ENCODE measurements around the gene BRD3.

Gene BRD3

GRCh38 chr9:134036130-134036529 is 31.7 kb downstream of the BRD3 start:
- H3K36me3 ChIP-seq (ENCODE audit: insufficient read depth, low read length), result peaks cover 86% of the 10 kb centered on the region; the same call in 1 of the 2 replicates
- no peak overlapping the region for H3K4me3 ChIP-seq (ENCODE audit: low read length, poor library complexity, severe bottlenecking)
- no peaks in the 10 kb centered on the region for H3K9me3 ChIP-seq (ENCODE audit: insufficient read depth, low read depth, low read length)
- H3K4me1 ChIP-seq (ENCODE audit: insufficient read depth, low read length, poor library complexity, severe bottlenecking), result no peaks in the 10 kb centered on the region
- no peaks in the 10 kb centered on the region for H3K9me2 ChIP-seq (replicated peaks; ENCODE audit: low read depth, low read length)
- no peaks in the 10 kb centered on the region for H3K27me3 ChIP-seq (ENCODE audit: insufficient read depth, low read length, poor library complexity, severe bottlenecking)
- no peaks in the 10 kb centered on the region for H3F3A ChIP-seq (ENCODE audit: low read depth)
- H4K20me1 ChIP-seq (ENCODE audit: insufficient read depth, low read length, poor library complexity, severe bottlenecking), result no peaks in the 10 kb centered on the region
- TF ChIP-seq EZH2phosphoT487 (IDR thresholded peaks at IDR 0.05; ENCODE audit: borderline replicate concordance), result no peak
- TF ChIP-seq, protein P1, sequence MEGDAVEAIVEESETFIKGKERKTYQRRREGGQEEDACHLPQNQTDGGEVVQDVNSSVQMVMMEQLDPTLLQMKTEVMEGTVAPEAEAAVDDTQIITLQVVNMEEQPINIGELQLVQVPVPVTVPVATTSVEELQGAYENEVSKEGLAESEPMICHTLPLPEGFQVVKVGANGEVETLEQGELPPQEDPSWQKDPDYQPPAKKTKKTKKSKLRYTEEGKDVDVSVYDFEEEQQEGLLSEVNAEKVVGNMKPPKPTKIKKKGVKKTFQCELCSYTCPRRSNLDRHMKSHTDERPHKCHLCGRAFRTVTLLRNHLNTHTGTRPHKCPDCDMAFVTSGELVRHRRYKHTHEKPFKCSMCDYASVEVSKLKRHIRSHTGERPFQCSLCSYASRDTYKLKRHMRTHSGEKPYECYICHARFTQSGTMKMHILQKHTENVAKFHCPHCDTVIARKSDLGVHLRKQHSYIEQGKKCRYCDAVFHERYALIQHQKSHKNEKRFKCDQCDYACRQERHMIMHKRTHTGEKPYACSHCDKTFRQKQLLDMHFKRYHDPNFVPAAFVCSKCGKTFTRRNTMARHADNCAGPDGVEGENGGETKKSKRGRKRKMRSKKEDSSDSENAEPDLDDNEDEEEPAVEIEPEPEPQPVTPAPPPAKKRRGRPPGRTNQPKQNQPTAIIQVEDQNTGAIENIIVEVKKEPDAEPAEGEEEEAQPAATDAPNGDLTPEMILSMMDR (conservative IDR thresholded peaks at IDR 0.05; ENCODE audit: low read length), result no peak
- no peak overlapping the region for H2AFZ ChIP-seq (ENCODE audit: low read length)
- H3K9ac ChIP-seq (ENCODE audit: low read depth, low read length, poor library complexity, severe bottlenecking), result no peak overlapping the region
- H3K4me2 ChIP-seq (ENCODE audit: low read depth, low read length, poor library complexity, severe bottlenecking), result no peak overlapping the region
- no peaks in the 10 kb centered on the region for H3K79me2 ChIP-seq (ENCODE audit: insufficient read depth, low read length)

DNA sequence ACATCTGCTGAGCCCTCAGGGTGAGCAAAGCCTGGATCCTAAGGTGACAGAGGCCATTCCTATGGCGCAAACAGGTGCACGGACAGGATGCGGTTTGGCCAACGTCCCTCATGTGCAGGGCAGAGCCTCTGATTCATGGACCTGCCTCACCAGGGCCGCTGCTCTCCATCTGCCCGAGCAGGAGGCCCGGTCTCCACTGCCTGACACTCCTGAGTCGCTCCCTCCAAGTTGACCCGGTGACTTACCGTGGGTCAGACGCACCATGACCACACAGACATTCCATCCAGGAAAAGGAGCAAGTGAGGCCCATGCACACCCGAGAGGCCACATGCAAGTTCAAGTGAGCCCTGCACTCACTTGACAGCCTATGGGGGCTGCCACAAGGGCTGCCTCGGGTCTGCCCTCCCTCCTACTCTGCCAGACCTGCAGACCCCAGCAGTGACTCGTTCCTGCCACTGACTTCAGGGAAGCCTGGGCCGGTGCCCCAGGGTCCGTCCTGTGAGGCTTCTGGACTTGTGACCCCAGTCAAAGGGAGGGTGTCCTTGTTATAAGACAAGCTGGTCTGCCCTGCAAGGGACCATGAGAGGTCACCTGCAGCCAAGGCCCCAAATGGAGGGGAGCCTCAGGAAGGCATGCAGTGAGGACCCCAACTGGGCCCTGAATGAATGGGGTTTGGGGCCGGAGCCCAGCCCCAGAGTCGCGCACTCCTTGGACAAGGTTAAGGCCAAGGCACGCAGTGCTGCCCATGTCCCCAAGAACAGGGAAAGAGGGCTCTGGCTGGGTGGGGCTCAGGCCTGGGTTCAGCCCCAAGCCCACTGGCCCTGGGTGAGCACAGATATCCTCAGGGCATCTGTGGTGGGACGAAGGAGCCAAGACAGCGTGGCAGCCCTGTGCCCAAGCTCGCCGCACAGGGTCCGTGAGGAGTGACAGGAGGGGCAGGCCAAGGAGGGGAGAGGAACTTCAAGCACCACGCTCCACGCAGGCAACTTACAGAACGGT is 32.5 kb downstream of the BRD3 start:
- Histone ChIP-seq H3K9ac (ENCODE audit: low read depth, low read length, poor library complexity, severe bottlenecking) (no peak overlapping the region), H2AFZ (ENCODE audit: low read length) (no peak overlapping the region), H3K9me3 (ENCODE audit: insufficient read depth, low read depth, low read length) (no peaks in the 10 kb centered on the region), H3K27me3 (ENCODE audit: insufficient read depth, low read length, poor library complexity, severe bottlenecking) (no peaks in the 10 kb centered on the region), H3K4me3 (ENCODE audit: low read length, poor library complexity, severe bottlenecking) (no peak overlapping the region), H3F3A (ENCODE audit: low read depth) (no peaks in the 10 kb centered on the region), H4K20me1 (ENCODE audit: insufficient read depth, low read length, poor library complexity, severe bottlenecking) (no peaks in the 10 kb centered on the region), H3K4me1 (ENCODE audit: insufficient read depth, low read length, poor library complexity, severe bottlenecking) (no peaks in the 10 kb centered on the region), H3K9me2 (replicated peaks; ENCODE audit: low read depth, low read length) (no peaks in the 10 kb centered on the region), H3K79me2 (ENCODE audit: insufficient read depth, low read length) (no peaks in the 10 kb centered on the region), H3K4me2 (ENCODE audit: low read depth, low read length, poor library complexity, severe bottlenecking) (no peak overlapping the region), H3K36me3 (ENCODE audit: insufficient read depth, low read length) (peaks cover 81% of the 10 kb centered on the region; the same call in 1 of the 2 replicates)
- TF ChIP-seq, protein P1 (conservative IDR thresholded peaks at IDR 0.05; ENCODE audit: low read length), result no peak
- no peak for TF ChIP-seq EZH2phosphoT487 (IDR thresholded peaks at IDR 0.05; ENCODE audit: borderline replicate concordance)

- H3K9me2 ChIP-seq (replicated peaks; ENCODE audit: low read depth, low read length), result no peaks in the 10 kb centered on the region
- H3K36me3 ChIP-seq (ENCODE audit: insufficient read depth, low read length), result peaks cover 71% of the 10 kb centered on the region; the same call in 1 of the 2 replicates
- no peaks in the 10 kb centered on the region for H4K20me1 ChIP-seq (ENCODE audit: insufficient read depth, low read length, poor library complexity, severe bottlenecking)
- no peaks in the 10 kb centered on the region for H3K9me3 ChIP-seq (ENCODE audit: insufficient read depth, low read depth, low read length)
- no peaks in the 10 kb centered on the region for H3K4me1 ChIP-seq (ENCODE audit: insufficient read depth, low read length, poor library complexity, severe bottlenecking)
- no peak overlapping the region for H3K4me2 ChIP-seq (ENCODE audit: low read depth, low read length, poor library complexity, severe bottlenecking)
- H3K79me2 ChIP-seq (ENCODE audit: insufficient read depth, low read length), result no peaks in the 10 kb centered on the region
- no peaks in the 10 kb centered on the region for H3F3A ChIP-seq (ENCODE audit: low read depth)
- no peak overlapping the region for H3K4me3 ChIP-seq (ENCODE audit: low read length, poor library complexity, severe bottlenecking)
- no peak for TF ChIP-seq EZH2phosphoT487 (IDR thresholded peaks at IDR 0.05; ENCODE audit: borderline replicate concordance)
- TF ChIP-seq, protein P1 (conservative IDR thresholded peaks at IDR 0.05; ENCODE audit: low read length), result no peak
- H3K9ac ChIP-seq (ENCODE audit: low read depth, low read length, poor library complexity, severe bottlenecking), result no peak overlapping the region
- H2AFZ ChIP-seq (ENCODE audit: low read length), result no peak overlapping the region
- H3K27me3 ChIP-seq (ENCODE audit: insufficient read depth, low read length, poor library complexity, severe bottlenecking), result no peaks in the 10 kb centered on the region
Measured at GRCh38 chr9:134034215-134035040, 33.4 kb downstream of the BRD3 start.
